ENCODE measurements around the gene ITGA1.
"Not testable (repeated sequence)": the region's sequence is repeated elsewhere in the genome, so short reads cannot be mapped to it uniquely, and the experiment has no call there.

The ITGA1 gene

GRCh38 chr5:52943808-52944207 lies 156.1 kb downstream of the ITGA1 start:
- in situ Hi-C loops (cut with HindIII; ENCODE audit: low sequenced_read_pairs) = no loop called here

- in situ Hi-C loops (cut with HindIII; ENCODE audit: low sequenced_read_pairs) = no loop called here
These were observed 157.3 kb downstream of the ITGA1 start for GRCh38 chr5:52945040-52945439.

GRCh38 chr5:52947208-52947607 lies 159.5 kb downstream of the ITGA1 start:
- in situ Hi-C loops (cut with HindIII; ENCODE audit: low sequenced_read_pairs) = no loop called here

- in situ Hi-C loops (cut with HindIII; ENCODE audit: low sequenced_read_pairs) = no loop called here
These were observed 160.1 kb downstream of the ITGA1 start for GRCh38 chr5:52947851-52948250.

- in situ Hi-C loops (cut with HindIII; ENCODE audit: low sequenced_read_pairs) = no loop called here
These were observed 160.8 kb downstream of the ITGA1 start for GRCh38 chr5:52948418-52949076.

- in situ Hi-C loops (cut with HindIII; ENCODE audit: low sequenced_read_pairs) = loop anchor here (5.0 to 10.0 kb wide), 2 partner anchors 92 to 144 kb away; no protein-coding TSS in a partner anchor
These were observed 163.0 kb downstream of the ITGA1 start for GRCh38 chr5:52950686-52951085.

GRCh38 chr5:52952483-52952882 lies 164.8 kb downstream of the ITGA1 start:
- in situ Hi-C loops (cut with HindIII; ENCODE audit: low sequenced_read_pairs) = loop anchor here (5.0 to 10.0 kb wide), 2 partner anchors 90 to 142 kb away; no protein-coding TSS in a partner anchor

- in situ Hi-C loops (cut with HindIII; ENCODE audit: low sequenced_read_pairs) = loop anchor here (10.0 kb wide), 1 partner anchor 139 kb away; no protein-coding TSS in a partner anchor
These were observed 168.3 kb downstream of the ITGA1 start for GRCh38 chr5:52956014-52956413.

GRCh38 chr5:52956915-52957747 lies 169.4 kb downstream of the ITGA1 start:
- in situ Hi-C loops (cut with HindIII; ENCODE audit: low sequenced_read_pairs) = loop anchor here (10.0 kb wide), 1 partner anchor 138 kb away; no protein-coding TSS in a partner anchor

GRCh38 chr5:52961274-52961681 lies 173.6 kb downstream of the ITGA1 start:
- in situ Hi-C loops (cut with HindIII; ENCODE audit: low sequenced_read_pairs) = no loop called here

- in situ Hi-C loops (cut with HindIII; ENCODE audit: low sequenced_read_pairs) = no loop called here
These were observed 175.9 kb downstream of the ITGA1 start for GRCh38 chr5:52963636-52964035.

- in situ Hi-C loops (cut with HindIII; ENCODE audit: low sequenced_read_pairs) = no loop called here
These were observed 176.4 kb downstream of the ITGA1 start for GRCh38 chr5:52964138-52964537.

- in situ Hi-C loops (cut with HindIII; ENCODE audit: low sequenced_read_pairs) = not testable (repeated sequence)
These were observed 188.4 kb downstream of the ITGA1 start for GRCh38 chr5:52976157-52976556.

GRCh38 chr5:52977264-52977897 lies 189.7 kb downstream of the ITGA1 start:
- in situ Hi-C loops (cut with HindIII; ENCODE audit: low sequenced_read_pairs) = no loop called here

- in situ Hi-C loops (cut with HindIII; ENCODE audit: low sequenced_read_pairs) = no loop called here
These were observed 193.8 kb downstream of the ITGA1 start for GRCh38 chr5:52981507-52981906.

GRCh38 chr5:52983731-52984636 lies 196.3 kb downstream of the ITGA1 start:
- in situ Hi-C loops (cut with HindIII; ENCODE audit: low sequenced_read_pairs) = no loop called here

- in situ Hi-C loops (cut with HindIII; ENCODE audit: low sequenced_read_pairs) = no loop called here
These were observed 197.6 kb downstream of the ITGA1 start for GRCh38 chr5:52985306-52985705.

GRCh38 chr5:52987711-52988331 lies 200.1 kb downstream of the ITGA1 start:
- in situ Hi-C loops (cut with HindIII; ENCODE audit: low sequenced_read_pairs) = no loop called here

- in situ Hi-C loops (cut with HindIII; ENCODE audit: low sequenced_read_pairs) = no loop called here
These were observed 200.8 kb downstream of the ITGA1 start for GRCh38 chr5:52988335-52989024.

Data from endothelial cell of hepatic sinusoid (primary cell).